ENCODE measurements around the gene OR10A4.

Gene OR10A4

GRCh38 chr11:6888830-6889229 is 12.4 kb downstream of the OR10A4 start:
- Mint-ChIP-seq H3K4me3 (no peak overlapping the region), H3K9me3 (no peaks in the 10 kb centered on the region), H3K27me3 (ENCODE audit: low read depth, poor library complexity) (no peaks in the 10 kb centered on the region), H3K4me1 (no peaks in the 10 kb centered on the region), H3K36me3 (ENCODE audit: low read depth) (no peaks in the 10 kb centered on the region), H3K27ac (no peak overlapping the region)
- TF ChIP-seq, protein P1, sequence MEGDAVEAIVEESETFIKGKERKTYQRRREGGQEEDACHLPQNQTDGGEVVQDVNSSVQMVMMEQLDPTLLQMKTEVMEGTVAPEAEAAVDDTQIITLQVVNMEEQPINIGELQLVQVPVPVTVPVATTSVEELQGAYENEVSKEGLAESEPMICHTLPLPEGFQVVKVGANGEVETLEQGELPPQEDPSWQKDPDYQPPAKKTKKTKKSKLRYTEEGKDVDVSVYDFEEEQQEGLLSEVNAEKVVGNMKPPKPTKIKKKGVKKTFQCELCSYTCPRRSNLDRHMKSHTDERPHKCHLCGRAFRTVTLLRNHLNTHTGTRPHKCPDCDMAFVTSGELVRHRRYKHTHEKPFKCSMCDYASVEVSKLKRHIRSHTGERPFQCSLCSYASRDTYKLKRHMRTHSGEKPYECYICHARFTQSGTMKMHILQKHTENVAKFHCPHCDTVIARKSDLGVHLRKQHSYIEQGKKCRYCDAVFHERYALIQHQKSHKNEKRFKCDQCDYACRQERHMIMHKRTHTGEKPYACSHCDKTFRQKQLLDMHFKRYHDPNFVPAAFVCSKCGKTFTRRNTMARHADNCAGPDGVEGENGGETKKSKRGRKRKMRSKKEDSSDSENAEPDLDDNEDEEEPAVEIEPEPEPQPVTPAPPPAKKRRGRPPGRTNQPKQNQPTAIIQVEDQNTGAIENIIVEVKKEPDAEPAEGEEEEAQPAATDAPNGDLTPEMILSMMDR (IDR thresholded peaks at IDR 0.05), result no peak
- DNase-seq, result no peak

DNA sequence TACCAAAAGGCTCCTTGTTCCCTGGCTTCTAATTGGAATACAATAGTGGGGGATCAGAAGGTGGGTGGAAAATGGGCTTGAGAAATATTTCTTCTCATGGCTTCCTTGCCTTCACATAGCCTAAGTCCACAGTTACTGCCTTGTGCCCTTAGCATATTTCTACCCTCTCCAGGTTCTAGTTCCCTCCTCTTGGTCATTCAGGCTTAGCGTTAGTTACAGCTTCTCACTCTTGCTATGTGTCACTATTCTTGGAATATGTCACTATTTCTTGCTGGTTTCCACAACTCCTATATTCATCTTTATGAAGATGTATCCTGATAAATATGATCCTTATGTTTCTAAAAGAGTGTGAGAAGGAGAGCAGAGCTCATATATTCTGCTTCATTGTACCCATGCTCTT is 13.4 kb downstream of the OR10A4 start:
- no peaks in the 10 kb centered on the region for H3K36me3 Mint-ChIP-seq (ENCODE audit: low read depth)
- TF ChIP-seq, protein P1 (IDR thresholded peaks at IDR 0.05), result no peak
- no peak overlapping the region for H3K27ac Mint-ChIP-seq
- H3K27me3 Mint-ChIP-seq (ENCODE audit: low read depth, poor library complexity), result no peaks in the 10 kb centered on the region
- H3K9me3 Mint-ChIP-seq, result no peaks in the 10 kb centered on the region
- H3K4me3 Mint-ChIP-seq, result no peak overlapping the region
- no peak for DNase-seq
- no peaks in the 10 kb centered on the region for H3K4me1 Mint-ChIP-seq

DNA sequence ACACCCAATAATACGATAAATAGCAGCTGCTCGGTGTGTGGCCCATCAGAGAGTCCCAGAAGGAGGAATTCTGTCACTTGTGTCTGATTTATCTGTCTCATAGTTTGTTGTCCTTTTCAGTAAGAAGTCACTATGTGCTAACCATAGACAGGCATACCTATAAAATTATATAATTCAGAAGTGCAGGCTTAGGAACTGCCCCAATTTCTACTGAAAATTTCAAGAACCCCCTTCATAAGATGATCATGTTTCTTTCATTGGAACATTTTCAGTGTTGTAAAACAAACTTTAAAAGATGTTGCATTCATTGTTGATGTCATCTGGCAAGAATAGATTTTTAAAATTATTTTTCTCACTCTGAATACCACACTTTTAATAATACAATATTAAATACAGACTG is 16.0 kb downstream of the OR10A4 start, which contains the start of gene OR2D2:
OR2D2 (minus strand) TSS at position 101 of the 400 bp plus-strand sequence; CDS start at position 101, 0 bp downstream.
- TF ChIP-seq, protein P1 (IDR thresholded peaks at IDR 0.05), result no peak
- Mint-ChIP-seq H3K27me3 (ENCODE audit: low read depth, poor library complexity) (no peaks in the 10 kb centered on the region), H3K4me3 (no peak within 1 kb of the TSS), H3K9me3 (no peaks in the 10 kb centered on the region), H3K4me1 (no peaks in the 10 kb centered on the region), H3K36me3 (ENCODE audit: low read depth) (no peaks in the 10 kb centered on the region), H3K27ac (no peak within 1 kb of the TSS)
- DNase-seq, result no peak

GRCh38 chr11:6894097-6894496 is 17.7 kb downstream of the OR10A4 start:
- no peaks in the 10 kb centered on the region for H3K27me3 Mint-ChIP-seq (ENCODE audit: low read depth, poor library complexity)
- TF ChIP-seq, protein P1 (IDR thresholded peaks at IDR 0.05), result no peak

GRCh38 chr11:6895010-6895409 is 18.6 kb downstream of the OR10A4 start:
- Mint-ChIP-seq H3K4me3 (no peak overlapping the region), H3K27ac (no peak overlapping the region), H3K4me1 (no peaks in the 10 kb centered on the region), H3K27me3 (ENCODE audit: low read depth, poor library complexity) (no peaks in the 10 kb centered on the region), H3K9me3 (no peaks in the 10 kb centered on the region), H3K36me3 (ENCODE audit: low read depth) (no peaks in the 10 kb centered on the region)
- DNase-seq, result no peak
- TF ChIP-seq, protein P1 (IDR thresholded peaks at IDR 0.05), result no peak

More at GRCh38 chr11:6894097-6894496, 17.7 kb downstream of the OR10A4 start:
- DNase-seq, result no peak
- H3K9me3 Mint-ChIP-seq, result no peaks in the 10 kb centered on the region
- H3K36me3 Mint-ChIP-seq (ENCODE audit: low read depth), result no peaks in the 10 kb centered on the region
- no peak overlapping the region for H3K4me3 Mint-ChIP-seq
- H3K27ac Mint-ChIP-seq, result no peak overlapping the region
- H3K4me1 Mint-ChIP-seq, result no peaks in the 10 kb centered on the region

- Mint-ChIP-seq H3K4me1 (no peaks in the 10 kb centered on the region), H3K4me3 (no peak overlapping the region), H3K27ac (no peak overlapping the region), H3K36me3 (ENCODE audit: low read depth) (no peaks in the 10 kb centered on the region), H3K9me3 (peaks cover 1% of the 10 kb centered on the region), H3K27me3 (ENCODE audit: low read depth, poor library complexity) (no peaks in the 10 kb centered on the region)
- TF ChIP-seq, protein P1 (IDR thresholded peaks at IDR 0.05), result no peak
- DNase-seq, result no peak
Observed at GRCh38 chr11:6898911-6899310, 22.5 kb downstream of the OR10A4 start.
